HG02610 (cell line): ENCODE data around the gene DTNBP1.
A peak's percentile ranks its signal among the peaks of the same experiment; 100 is the strongest.

Experiments used
- ATAC-seq: cut with Tn5 transposase; IDR thresholded peaks from one replicate; pipeline ENCODE4 v1.9.1; 2021; ENCODE audit warnings: mild to moderate bottlenecking, moderate library complexity; ENCODE audit not compliant: unreplicated experiment

DTNBP1 gene

DNA sequence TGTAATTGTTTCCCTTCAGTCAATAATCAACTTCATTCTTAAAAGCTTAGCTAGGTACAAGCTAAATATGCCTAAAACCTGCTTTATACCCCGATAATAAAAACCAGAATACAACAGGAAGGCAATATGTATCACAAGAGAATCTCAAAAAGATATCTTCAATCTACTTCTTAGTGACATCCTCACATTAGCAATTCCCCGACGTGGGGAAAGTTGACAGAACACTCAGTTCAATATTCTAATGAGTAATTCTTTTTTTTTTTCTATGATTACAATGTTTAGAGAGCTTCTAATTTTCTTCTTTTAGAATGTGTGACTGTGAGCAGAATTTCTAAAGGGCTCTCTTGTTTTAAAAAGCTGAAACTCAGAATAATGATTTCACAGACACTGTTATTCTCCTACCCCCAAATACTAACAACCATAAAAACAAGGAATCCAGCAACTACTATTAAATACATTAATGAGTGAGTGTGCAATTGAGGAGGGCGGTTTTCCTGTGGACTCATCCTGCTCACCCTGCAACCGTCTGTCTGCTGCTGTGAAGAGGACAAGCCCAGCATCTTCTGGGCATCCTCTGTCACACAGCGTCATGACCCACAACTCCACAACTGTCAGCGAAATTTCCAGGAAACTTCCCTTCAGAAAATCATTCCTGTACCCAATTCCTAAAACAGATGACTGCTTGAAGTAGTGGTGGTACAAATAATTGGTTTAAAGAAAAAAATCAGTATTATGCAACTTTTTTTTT is 68.1 kb downstream of the DTNBP1 start:
- no peak for ATAC-seq

DNA sequence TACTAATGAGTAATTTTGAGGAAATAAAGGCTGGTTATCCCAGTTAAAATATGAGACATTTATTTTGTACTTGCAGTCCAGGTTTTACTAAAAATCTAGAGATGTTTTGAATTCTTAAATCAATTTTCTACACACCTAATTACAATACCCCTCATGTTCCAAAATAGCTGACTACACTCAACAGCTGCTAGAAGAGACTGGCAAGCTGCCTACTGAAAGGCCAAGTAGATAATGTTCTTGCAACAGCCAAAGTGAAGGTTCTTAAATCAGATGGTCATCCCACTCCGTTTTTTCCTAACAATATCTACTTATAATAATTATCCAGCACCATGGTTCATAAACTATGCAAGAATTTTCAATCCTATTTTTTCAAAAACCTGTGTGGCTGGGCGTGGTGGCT is 69.0 kb downstream of the DTNBP1 start:
- ATAC-seq = no peak

DNA sequence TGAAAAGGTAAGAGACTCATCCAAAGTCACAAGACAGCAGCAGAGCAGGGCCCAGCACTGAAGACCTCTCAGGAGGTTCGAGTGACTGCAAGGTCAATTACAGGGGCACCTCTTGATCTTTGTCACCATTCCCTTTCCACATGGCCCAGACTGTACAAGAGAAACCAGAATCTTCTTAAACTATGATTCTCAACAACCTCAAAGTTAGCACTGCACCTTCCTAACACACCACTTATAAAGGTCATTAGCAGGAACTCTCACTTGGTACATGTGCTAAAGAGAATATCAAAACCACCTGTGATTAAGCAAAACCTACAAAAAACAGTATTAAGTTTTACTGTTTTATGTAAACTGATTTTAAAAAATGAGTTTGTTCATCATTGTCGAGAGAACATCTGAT is 70.2 kb downstream of the DTNBP1 start:
- ATAC-seq = no peak

DNA sequence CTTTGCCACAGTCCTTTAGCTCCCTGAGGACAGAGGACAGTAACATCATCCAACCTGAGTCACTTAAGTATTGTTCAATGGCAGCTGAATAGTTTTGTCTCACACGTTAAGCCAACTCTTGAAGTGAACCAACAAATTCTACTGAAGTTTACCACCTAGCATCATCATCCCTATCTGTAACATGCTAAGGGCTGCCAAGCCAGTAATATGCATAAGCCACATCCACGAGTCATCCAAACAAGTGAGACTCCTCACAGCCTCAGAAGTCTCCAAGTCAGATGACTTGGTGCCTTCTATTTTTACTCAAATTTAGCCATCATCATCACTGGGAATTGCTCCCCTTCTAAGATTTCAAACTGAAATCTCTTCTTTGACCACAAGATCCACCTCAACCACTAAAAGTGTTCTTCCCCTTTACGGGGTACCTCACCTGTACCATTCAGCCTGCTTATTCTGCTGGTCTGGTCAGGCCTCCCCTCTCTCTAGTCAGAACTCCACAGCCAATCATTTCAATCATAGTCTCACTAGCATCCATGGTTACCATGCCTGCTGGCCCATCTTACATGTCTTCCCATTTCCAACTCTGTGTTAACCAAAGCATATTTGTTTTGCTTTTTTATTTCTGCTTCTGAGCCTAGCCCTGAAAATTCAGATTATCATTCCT is 73.7 kb downstream of the DTNBP1 start:
- peak; percentile 77 for ATAC-seq

DNA sequence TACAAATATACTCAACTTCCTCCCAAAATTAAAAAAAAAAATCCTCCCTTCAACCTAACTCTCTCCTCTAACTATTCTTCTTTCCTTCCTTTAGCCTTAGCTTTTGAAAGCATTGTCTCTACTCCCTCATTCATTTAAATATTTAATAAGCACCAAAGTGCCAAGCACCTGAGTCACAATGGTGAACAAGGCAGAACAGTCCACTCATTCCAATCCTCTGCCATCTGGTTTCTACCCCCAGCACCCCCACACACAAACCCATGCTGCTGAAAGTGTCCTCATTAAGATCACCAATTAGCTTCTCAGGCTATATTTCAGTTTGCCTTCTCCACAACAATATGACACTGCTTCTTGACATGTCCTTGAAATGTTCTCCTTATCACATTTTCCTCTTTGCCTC is 76.3 kb downstream of the DTNBP1 start:
- ATAC-seq = no peak

DNA sequence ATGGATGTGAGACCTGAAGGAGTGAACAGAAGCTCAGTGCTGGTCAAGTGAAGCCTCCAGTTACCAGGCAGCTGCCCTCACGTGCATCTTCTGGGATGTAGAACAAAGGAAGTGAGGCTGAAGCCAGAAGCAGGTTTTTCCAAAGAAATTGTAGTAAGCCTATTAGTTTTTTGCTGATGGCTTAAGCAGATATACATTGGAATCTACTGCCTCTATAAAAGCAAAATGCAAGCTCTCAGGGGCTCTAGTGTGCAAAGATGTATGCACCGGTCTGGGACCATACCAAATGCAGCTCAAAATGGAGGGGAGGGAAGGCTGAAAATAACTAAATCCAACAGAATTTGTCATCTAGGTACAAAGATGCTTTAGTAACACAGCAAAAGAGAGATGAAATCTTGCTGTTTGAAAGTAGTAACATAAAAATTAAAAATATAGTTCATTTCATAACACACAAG is 77.0 kb downstream of the DTNBP1 start:
- no peak for ATAC-seq

DNA sequence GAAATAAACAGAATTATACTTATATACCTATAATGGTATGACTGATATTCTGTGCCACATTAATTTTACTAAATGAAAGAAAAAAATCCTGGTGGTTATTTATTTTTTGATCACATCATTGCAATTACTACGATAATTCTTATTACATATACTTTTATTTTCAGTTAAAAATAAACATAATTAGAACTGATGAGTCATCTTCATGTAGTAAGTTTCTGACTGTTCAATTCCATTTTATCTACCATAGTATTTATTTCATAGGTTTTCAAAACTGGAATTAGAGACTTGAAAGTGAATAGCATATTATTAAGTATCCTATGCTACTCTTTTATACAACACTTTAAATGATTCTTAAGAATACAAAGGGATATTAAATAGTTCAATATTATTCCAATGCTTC is 80.3 kb downstream of the DTNBP1 start:
- no peak for ATAC-seq

DNA sequence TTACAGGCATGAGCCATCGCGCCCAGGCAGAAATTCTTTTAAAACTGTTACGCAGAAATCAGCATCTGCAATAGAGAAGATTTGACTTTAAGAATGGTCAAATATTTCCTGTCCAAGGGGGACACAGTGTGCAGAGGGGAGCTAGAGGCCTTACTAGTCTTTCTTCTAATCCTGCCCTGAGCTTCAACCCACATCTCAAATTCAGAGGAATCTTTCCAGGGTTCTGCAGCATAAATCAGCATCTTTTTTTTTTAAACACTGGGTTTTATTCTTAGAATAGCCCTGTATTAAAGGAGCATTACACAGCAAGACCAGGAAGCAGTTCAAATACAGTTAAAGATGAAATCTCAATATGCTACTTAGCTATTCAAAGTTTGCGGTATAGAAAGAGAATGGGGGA is 81.1 kb downstream of the DTNBP1 start:
- no peak for ATAC-seq

DNA sequence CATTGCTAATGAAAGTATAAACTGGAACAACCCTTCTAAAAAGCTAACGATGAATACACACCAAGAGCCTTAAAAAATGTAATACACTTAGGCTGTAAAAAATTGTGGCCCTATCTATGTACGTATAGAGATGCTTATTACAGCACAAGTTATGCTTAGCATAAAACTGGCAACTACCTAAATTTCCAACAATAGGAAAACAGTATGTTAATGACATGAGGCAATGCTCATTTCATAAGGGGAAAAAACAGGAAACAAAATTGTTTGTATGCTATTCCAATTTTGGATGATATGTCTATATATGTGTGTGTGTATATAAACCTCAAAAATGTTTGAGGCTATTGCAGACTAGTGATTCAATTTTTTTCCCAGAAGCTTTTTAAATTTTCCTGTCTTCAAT is 82.5 kb downstream of the DTNBP1 start:
- no peak for ATAC-seq

DNA sequence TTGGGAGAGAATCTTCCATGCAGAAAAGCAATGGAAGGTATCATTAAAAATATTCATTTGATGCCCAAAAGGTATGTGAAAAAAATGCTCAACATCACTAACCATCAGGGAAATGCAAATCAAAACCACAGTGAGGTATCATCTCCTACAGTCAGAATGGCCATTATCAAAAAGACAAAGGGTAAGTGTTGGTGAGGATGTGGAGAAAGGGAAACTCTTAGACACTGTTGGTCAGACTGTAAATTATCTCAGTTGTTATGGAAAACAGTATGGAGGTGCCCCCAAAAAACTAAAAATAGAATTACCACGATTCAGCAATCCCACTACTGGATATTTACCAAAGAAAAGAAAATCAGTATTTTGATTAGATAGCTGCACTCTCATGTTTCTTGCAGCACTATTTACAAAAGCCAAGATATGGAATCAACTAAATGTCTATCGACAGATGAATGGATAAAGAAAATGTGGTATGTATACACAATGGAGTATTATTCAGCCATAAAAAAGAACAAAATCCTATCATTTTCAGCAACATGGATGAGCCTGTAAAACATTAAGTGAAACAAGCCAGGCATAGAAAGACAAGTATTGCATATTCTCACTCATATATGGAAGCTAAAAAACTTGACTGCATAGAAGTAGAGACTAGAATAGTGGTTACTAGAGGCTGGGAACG is 84.0 kb downstream of the DTNBP1 start:
- no peak for ATAC-seq

DNA sequence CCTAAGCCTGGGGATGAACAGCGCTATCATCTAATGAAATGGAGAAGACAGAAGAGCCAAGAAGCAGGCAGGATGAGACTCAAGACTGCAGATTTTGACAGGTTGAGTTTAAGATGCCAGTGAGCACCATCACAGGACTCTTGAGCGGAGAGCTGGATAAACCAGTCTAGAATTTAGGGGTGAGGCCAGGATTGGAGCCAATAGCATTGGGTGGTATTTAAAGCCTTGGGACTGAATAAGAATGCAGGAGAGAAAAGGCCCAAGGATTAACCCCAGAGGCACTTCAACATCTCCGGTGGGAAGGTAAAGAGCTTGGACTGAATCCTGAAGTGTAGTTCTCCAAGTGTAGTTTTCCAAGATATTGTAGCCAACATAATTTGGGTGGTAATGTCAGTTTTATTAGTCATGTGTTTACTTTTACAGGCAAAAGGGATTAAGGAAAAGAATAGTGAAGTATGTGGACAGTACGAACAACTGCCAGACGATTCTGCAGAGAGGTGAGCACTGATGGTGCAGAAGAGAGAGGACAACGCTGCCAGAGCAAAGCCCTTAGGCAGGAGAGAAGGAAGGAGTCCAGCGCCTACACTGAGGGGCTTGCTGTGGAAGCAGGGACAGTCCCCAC is 85.2 kb downstream of the DTNBP1 start:
- ATAC-seq = no peak

DNA sequence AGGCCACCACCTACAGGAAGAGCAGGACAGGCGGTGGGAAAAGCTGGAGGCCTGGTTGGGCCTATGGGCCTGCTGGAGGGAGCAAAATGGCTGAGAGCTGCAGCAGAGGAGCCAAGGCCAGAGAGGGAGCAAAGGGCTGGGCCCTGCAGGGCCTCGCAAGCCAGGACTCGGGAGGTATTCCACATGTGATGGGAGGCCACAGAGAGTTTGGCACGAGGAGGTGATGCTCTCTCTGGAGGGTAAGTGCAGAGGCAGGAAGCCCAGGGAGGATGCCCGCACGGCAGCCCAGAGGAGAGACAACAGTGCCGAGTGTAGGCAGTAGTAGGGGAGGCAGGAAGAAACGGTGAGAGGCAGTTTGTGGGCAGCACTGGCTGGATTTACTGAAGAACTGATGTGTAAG is 85.7 kb downstream of the DTNBP1 start:
- ATAC-seq = no peak

DNA sequence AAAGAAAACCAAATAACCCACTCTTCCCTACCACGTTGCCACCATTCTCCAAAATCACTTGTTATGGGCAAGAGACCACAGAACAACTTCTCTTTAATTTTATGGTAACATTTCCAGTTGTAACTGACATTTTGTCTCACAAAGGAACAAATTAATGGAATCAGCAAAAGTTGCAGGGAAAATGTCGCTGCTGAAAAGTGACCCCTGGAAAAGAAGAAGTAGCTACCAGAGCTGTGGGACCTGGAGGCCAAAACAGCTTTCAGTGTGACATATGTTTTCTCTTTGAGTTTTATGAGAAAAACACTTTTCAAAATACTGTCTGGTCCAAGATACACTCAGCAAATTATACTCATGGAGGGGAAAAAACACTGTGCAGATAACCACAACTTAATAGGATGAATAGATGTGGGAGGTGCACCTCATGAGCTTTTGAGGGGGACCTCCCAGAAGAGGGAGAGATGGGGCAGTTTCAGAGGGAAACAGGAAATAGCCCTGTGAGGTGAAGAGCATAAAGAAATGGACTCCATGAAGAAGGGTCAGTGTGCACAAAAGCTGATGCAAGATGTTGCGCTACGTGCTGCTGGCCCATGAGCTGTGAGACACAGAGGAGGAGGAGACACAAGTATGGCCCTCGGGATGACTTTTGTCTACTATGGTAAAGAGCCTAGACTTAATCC is 87.3 kb downstream of the DTNBP1 start:
- no peak for ATAC-seq

DNA sequence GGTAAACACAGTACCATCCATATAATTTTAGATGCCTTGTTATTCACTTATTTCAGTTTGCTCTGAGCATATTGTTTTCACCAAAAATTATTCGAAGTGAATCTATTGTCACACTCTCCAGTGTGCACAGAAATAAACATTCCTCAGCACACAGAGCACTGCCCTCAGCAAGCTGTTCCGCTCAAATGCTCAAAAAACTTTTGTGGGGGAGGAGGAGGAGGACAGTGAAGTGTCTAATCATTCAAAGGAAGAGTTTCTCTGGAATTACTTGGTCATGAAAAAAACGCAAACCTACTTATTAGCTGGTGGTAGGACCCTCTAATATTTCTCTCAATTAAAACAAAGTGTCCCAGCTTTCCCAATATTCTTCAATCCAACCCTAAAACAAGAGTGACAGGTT is 88.3 kb downstream of the DTNBP1 start:
- no peak for ATAC-seq

DNA sequence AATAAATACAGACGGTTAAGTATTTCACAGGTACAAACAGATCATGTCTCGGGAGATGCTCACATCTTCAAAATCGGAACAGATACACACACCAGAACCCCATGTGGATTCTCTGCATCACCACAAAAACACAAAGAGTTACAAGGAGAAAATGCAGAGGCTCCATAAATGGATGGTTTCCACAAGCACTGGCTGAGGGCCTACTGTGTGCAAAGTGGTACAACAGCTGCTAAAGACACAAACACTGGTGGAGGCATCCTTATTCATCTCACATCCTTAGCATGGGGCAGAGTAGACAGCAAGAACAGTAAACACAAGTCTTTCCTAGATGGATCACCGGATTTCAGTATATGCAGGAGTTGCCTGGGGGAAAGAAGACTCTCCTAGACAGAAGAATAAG is 88.8 kb downstream of the DTNBP1 start:
- no peak for ATAC-seq

DNA sequence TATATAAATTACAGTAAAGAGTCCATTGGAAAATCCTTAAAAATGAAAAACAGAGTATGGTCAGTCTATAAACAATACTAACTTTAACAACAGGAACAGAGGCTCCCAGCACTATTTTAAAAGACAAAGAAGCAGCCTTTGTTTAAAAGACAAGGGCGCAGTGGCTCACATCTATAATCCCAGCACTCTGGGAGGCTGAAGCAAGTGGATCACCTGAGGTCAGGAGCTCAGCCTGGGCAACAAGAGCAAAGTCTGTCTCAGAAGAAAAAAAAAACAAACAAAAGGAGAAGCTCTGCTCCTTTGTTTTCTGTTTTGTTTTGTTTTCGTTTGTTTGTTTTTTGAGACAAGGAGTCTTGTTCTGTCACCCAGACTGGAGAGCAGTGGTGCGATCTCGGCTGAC is 89.4 kb downstream of the DTNBP1 start:
- no peak for ATAC-seq

DNA sequence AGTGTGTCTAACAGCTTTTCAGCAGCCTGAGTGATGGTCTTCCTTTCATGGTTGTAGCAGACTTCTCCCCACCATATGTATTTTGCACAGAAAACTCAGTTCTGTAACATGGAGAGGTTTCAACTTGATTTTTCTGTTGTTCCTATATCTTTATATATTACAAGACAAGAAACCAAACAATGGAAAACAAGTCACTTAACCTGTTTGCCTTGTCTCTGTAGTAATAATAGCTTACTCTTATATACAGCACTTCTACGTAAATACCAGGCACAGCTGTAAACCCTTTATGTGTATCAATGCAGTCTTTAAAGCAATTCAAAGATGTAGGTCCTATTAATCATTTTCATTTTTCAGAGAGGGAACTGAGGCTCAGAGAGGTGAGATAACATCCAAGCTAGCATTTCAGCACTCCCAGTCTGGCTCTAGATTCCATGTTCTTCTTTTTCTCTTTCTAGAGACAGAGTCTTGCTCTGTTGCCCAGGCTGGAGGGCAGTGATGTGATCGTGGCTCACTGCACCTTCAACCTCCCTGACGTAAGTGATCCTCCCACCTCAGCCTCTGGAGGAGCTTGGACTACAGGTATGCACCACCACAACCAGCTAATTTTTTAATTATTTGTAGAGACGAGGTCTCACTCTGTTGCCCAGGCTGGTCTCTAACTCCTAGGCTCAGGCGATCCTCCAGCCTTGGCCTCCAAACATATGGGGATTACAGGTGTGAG is 90.4 kb downstream of the DTNBP1 start:
- ATAC-seq = no peak

DNA sequence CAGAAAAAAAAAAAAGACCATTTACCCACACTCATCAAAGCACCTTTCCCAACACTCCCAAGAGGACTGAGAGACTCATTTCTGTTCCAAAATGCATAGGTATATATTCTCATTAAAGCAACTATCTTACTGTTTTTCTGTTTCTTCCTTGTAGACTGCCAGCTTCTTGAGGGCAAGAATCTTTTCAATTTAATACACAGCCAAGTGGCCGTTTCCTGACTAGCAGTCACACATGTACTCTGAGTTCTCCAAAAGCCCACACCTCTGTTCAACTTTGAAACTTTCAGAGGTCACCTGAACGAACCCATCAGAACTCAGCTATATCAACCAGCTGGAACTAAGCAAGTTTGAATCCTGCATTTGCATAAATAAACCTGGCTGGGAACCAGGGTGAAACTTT is 92.7 kb downstream of the DTNBP1 start:
- no peak for ATAC-seq

DNA sequence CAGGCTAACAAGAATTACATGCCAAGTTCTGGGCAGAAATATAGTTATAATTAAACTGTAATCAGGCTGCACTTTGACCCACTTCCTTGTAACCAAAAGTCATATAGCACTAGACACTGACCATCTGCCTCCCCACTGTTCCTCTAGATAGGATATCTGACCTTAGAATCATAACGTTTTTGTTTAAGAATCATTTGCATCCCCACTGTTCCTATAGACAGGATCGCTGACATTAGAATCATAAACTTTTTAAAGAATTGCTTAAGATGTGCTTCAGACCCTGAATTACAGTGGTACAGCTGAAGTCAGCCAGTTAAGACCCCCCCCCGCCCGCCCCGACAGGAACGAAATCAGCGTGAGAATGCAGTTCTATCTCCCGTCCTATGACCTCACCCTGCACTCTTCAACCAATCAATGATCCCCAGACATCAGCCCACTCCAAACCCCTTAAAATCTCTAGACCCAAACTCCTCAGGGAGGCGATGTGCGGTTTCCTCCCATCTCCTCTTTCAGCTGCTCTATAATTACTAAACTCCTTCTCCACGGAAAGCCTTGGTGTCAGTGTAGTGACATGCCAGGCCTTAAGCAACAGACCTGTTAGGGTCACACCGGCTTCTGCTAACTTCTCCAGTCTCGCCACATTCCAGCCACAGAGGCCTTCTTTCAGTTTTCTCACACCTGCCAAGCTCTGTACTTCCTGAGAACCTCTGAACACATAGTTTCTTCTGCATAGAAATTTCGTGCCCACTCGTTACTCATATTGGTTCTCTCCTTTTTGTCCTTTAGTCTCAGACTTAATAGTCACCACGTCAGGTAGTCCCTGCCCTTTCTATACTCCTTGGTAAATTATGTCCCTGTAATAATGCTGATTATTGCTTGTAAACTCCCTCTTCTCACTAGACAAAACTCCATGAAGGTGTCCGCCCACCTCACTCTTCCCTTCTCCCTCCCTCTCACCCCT is 93.5 kb downstream of the DTNBP1 start:
- ATAC-seq = no peak
